ENCODE data around the gene CADM3.

The CADM3 gene

DNA sequence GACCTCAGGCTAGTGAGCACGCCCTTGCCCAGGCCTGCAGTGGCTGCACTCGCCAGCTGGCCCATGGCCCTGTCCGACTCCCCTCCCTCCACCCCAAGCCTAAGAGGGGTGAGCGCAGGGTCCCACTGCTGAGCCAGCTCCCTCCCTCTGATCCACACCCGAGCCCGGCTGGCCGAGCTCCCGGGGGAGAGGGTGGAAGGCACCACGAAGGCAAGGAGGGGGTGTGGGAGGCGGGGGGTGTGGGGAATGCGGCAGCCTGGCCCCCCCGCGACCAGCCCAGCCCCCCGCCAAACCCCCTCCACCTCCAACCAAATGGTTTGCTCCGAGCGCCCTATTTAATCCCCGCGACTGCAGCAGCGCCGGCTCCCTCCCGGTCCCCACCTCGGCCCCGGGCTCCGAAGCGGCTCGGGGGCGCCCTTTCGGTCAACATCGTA, at the start of gene CADM3:
Gene CADM3 (plus strand): TSS at position 362 of the 434 bp plus-strand sequence. CDS start 151 bp downstream, outside the sequence.
- peak; percentile 13 for DNase-seq

DNA sequence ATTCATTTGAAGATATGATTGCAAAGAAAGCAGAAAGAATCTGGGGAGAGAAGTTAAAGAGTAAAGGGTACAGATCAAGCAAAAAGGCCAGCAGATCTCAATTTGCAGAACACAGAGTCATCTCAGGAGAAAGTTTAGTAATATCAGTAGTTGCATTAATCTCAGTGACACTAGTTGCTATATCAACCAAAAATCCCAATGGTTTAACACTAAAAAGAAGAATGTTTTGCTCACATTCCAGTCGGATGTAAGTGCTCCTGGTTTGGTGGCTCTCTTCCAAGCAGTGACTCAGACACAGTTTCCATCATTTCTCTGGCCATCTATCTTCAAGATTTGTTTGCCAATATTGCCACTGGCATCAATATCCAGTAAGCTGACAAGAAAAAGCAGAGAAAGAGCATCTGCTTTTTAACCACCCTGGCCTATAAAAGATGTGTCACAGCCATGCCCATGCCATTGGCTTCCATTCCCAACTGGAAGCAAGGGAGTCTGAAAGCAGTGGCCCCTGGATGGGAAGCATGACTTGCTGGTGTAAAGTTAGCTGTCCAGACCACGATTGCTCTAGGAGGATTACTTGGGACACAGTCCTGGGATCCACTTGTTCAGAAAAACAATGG, 49.3 kb upstream of the CADM3 start:
- DNase-seq = peak; percentile 85

DNA sequence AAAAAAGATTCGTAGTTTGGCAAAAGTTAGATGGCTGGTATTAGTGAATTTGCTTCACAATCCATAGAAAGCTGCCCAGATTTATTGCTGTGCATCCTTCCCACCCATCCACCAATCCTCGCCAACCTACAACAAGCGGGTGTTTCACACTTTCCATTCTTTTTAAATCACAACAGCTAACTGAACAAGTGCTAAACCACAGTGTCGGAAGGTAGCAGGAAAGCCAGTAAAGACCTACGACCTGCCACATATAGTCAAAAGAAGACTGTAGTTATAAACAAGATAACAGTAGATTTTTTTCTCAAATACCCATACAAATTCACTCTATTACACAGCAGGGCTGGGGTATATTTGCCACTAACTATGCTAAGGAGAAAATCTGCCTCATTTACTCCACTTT, 47.8 kb upstream of the CADM3 start:
- DNase-seq = no peak

GRCh38 chr1:159132271-159132881, 39.0 kb upstream of the CADM3 start:
- peak; percentile 64 for DNase-seq

DNA sequence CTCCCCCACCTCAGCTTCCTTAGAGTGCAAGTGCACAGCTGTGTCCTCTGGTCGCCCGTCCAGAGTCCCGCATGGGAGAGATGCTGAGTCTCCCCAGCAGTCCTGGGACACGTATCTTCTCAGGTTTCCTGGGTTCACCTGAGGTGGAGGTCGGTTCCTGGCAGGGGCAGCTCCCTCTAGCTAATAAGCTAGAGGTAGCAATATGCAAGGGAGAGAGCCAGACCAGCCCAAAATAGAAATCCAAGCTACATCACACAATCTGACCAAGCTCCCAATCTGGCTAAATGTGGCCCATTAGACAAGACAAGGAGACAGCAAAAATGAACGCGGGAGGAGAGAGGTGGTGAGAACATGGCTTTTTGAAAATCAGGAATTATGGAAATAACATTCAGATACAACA, 30.9 kb upstream of the CADM3 start:
- no peak for DNase-seq

- DNase-seq = peak; percentile 78
Measured at GRCh38 chr1:159141584-159142390, 29.6 kb upstream of the CADM3 start.

DNA sequence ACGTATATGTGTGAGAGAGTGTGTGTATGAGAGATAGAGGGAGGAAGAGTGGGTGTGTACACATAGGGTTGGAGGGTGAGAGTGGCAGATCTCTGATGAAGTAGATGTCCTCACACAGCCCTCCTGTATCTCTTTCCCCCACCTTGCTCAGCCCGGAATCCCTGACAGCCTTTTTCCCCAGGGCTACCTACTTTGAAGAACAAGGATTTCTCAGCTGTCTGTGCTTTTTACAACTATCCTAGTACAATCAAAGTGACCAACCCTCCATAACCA, 29.1 kb upstream of the CADM3 start:
- DNase-seq = no peak

- no peak for DNase-seq
Measured at GRCh38 chr1:159142726-159143510, 28.5 kb upstream of the CADM3 start.

DNA sequence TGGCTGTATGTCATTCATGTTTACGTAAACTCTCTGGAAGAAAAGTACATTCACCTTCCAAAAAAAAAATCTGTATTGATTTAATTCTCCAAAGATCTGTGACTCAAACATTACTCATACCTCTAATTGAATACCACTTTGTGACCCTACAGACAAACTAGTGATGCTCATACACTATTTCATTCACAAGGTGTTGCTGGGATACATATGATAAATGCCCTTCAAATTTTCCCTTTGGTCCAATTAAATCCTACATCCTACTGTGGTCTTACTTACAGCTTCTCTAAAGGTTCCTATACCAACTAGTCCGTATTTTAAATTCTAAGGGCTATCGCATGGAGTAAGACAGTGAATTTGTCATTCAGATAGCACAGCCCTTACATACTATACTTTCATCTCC, 26.8 kb upstream of the CADM3 start:
- DNase-seq = no peak

DNA sequence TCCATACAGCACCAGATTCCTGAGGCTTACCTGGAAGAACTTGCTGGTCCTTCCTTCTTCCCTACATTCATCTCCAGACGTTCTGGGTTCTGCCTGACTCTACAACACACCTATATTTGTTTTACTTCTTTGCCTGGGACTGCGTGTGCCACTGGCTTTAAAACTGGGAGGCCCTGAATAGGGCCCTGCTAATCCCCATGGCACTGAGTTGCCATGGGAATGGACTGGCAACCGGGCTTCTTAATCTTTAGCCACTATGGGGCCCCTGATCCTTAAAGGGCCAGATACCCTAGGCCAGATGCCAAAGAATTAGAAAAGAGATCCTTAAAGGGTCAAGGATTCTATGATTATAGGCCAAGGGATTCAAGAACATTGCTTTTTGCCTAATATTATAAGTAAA, 24.4 kb upstream of the CADM3 start:
- no peak for DNase-seq

- DNase-seq = no peak
Measured at GRCh38 chr1:159152031-159152430, 19.4 kb upstream of the CADM3 start.

GRCh38 chr1:159161001-159161718, 10.3 kb upstream of the CADM3 start:
- DNase-seq = peak; percentile 90

- no peak for DNase-seq
Measured at GRCh38 chr1:159161719-159162026, 9.7 kb upstream of the CADM3 start.

DNA sequence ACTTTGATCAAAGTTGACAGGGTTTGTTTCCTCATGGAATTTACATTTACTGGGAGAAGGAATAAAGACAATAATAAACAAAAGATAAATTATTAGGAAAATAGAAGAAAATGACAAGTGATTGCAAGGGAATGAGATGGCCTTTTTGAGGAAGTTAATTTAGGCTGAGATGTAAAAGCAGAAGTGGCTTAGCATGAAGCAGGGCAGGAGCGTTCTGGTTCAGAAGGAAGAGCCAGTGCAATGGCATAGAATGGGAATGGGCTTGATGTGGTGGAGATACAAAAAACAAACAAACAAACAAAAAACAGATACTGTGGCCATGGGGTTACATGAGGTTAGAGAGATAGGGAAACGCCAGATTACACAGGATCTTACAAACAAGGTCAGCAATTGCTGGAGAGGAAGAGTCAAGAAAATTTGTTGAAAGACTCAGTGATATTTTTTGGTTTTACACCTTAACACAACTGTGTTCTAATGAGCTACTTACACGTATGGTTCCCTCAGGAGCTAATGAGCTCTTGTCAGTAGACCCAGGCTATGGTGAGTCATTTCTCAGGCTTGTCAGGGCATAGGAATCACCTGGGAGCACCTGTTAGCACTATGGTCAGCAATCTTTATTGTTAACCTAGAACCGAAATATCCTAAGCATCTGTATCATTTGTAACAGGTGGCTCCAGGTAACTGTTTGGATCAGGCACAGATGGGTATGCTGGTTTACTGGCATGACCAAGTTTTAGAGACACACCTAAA, 8.7 kb upstream of the CADM3 start:
- no peak for DNase-seq

GRCh38 chr1:159163614-159164228, 7.7 kb upstream of the CADM3 start:
- no peak for DNase-seq

- DNase-seq = no peak
Measured at GRCh38 chr1:159168043-159168442, 3.4 kb upstream of the CADM3 start.

- peak; percentile 79 for DNase-seq
Measured at GRCh38 chr1:159170639-159171038, 776 bp upstream of the CADM3 start.

GRCh38 chr1:159171688-159172501, 480 bp downstream of the CADM3 start:
- DNase-seq = peak; percentile 18

- DNase-seq = peak; percentile 39
Measured at GRCh38 chr1:159172614-159173291, 1.3 kb downstream of the CADM3 start.

DNA sequence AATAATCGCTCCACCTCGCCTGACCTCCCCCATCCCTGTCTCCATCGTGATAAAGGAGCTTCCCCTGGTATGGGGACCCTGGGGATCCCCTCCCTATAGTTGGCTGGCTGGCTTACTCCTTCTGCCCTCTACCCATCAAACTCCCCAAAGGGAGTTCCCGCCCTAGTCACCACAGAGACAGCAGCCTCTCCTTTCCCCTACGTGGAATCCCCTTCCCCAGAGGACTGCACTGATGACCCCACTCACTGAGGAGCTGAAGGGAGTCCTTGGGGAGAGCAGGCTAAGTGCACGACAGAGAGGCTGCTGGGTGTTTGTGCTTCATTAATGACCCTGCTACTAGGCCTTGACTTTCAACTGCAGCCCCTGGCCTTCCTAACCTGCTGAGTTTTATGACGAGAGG, 1.9 kb downstream of the CADM3 start:
- no peak for DNase-seq

Measured in EL (cell line).